ENCODE measurements around the gene MLST8. TPM values are rescaled to one million over a fixed set of nuclear protein-coding genes. Genes with fewer than 3 reads are reported as not detected.
"Not testable (repeated sequence)": the region's sequence is repeated elsewhere in the genome, so short reads cannot be mapped to it uniquely, and the experiment has no call there.

Gene MLST8
- total RNA-seq, 1 donor from 2014 or later, result 23.7 TPM

- no peak for TF ChIP-seq CTCF (IDR thresholded peaks at IDR 0.05)
- intact Hi-C loops (cut with DNase I), result no loop called here
- peaks cover 5 to 11% of the 10 kb centered on the region in 2 donors for H3K4me1 ChIP-seq
- no peaks in the 10 kb centered on the region for H3K36me3 ChIP-seq
- no peaks in the 10 kb centered on the region for H3K9me3 ChIP-seq
- no peak overlapping the region for H3K4me3 ChIP-seq
- H3K27ac ChIP-seq, result no peak overlapping the region
- no peak for DNase-seq (ENCODE audit: low spot score in 2 of 2)
- peaks cover 15% of the 10 kb centered on the region for H3K27me3 ChIP-seq
Measured at GRCh38 chr16:2200313-2200712, 4.9 kb upstream of the MLST8 start.

- intact Hi-C loops (cut with DNase I); H3K27ac ChIP-seq; H3K9me3 ChIP-seq; H3K4me3 ChIP-seq; DNase-seq (ENCODE audit: low spot score in 2 of 2); H3K27me3 ChIP-seq: not testable (repeated sequence)
- H3K36me3 ChIP-seq, result peaks cover 10 to 15% of the 10 kb centered on the region in 2 donors
- peaks cover 4 to 11% of the 10 kb centered on the region in 2 donors for H3K4me1 ChIP-seq
Measured at GRCh38 chr16:2203119-2203688, 2.0 kb upstream of the MLST8 start.

GRCh38 chr16:2204416-2205103 is 694 bp upstream of the MLST8 start:
- DNase-seq (ENCODE audit: low spot score in 2 of 2), result no peak
- Histone ChIP-seq H3K4me1 (peaks cover 4 to 11% of the 10 kb centered on the region in 2 donors), H3K36me3 (peaks cover 18 to 28% of the 10 kb centered on the region in 2 donors), H3K4me3 (peak overlapping the region; percentile 80 to 97), H3K27ac (peak overlapping the region; percentile 96 to 98), H3K27me3 (no peaks in the 10 kb centered on the region), H3K9me3 (no peaks in the 10 kb centered on the region)
- TF ChIP-seq CTCF (IDR thresholded peaks at IDR 0.05), result no peak
- intact Hi-C loops (cut with DNase I), result loop anchor here (1.0 to 5.0 kb wide), 5 partner anchors 11 to 592 kb away; partner anchors contain the start of genes CRAMP1, E4F1, IFT140 and RNPS1

- no peaks in the 10 kb centered on the region for H3K9me3 ChIP-seq
- intact Hi-C loops (cut with DNase I), result loop anchor here (1.0 to 5.0 kb wide), 5 partner anchors 9 to 594 kb away; partner anchors contain the start of genes CRAMP1, E4F1, IFT140 and RNPS1
- H3K27ac ChIP-seq, result peak overlapping the region; percentile 96 to 98
Measured at GRCh38 chr16:2205967-2206313, 686 bp downstream of the MLST8 start.

GRCh38 chr16:2206420-2206779 is 1.1 kb downstream of the MLST8 start:
- TF ChIP-seq CTCF (IDR thresholded peaks at IDR 0.05), result no peak

More at GRCh38 chr16:2205967-2206313, 686 bp downstream of the MLST8 start:
- peaks cover 18 to 32% of the 10 kb centered on the region in 2 donors for H3K36me3 ChIP-seq
- H3K4me3 ChIP-seq, result peak overlapping the region; percentile 80 to 97
- TF ChIP-seq CTCF (IDR thresholded peaks at IDR 0.05), result no peak
- peaks cover 4 to 11% of the 10 kb centered on the region in 2 donors for H3K4me1 ChIP-seq
- DNase-seq (ENCODE audit: low spot score in 2 of 2), result no peak
- H3K27me3 ChIP-seq, result no peaks in the 10 kb centered on the region

More at GRCh38 chr16:2206420-2206779, 1.1 kb downstream of the MLST8 start:
- peak overlapping the region; percentile 80 to 97 for H3K4me3 ChIP-seq
- H3K27ac ChIP-seq, result no peak overlapping the region
- peaks cover 4 to 11% of the 10 kb centered on the region in 2 donors for H3K4me1 ChIP-seq
- no peaks in the 10 kb centered on the region for H3K27me3 ChIP-seq
- H3K9me3 ChIP-seq, result no peaks in the 10 kb centered on the region
- intact Hi-C loops (cut with DNase I), result loop anchor here (5.0 kb wide), 2 partner anchors 61 to 594 kb away; partner anchors contain the start of genes CRAMP1, IFT140 and RNPS1
- DNase-seq (ENCODE audit: low spot score in 2 of 2), result no peak
- H3K36me3 ChIP-seq, result peaks cover 18 to 32% of the 10 kb centered on the region in 2 donors
